Mucosa of descending colon (tissue), 3 donors: ENCODE measurements around the gene TIGD1. TPM values are rescaled to one million over a fixed set of nuclear protein-coding genes. Genes with fewer than 3 reads are reported as not detected.

Experiments used
- ATAC-seq: fragments of 200-7000 bp; cut with Tn5 transposase; one replicate; pipeline ENCODE4 v1.9.1; 2020; ENCODE audit warnings: mild to moderate bottlenecking, moderate library complexity
- DNase-seq, 3 donors: peaks; one replicate each; pipeline ENCODE4 v3.0.0-alpha.2; 2020
- H3K36me3 ChIP-seq: fragments of 200-600 bp; one replicate; pipeline ENCODE4 v1.8.0; 2021; ENCODE audit warnings: low read depth, mild to moderate bottlenecking
- H3K4me1 ChIP-seq: fragments of 200-600 bp; one replicate; pipeline ENCODE4 v1.8.0; 2021; ENCODE audit warnings: low read depth, mild to moderate bottlenecking
- H3K4me3 ChIP-seq: fragments of 200-600 bp; one replicate; pipeline ENCODE4 v1.8.0; 2021; ENCODE audit warnings: mild to moderate bottlenecking
- H3K9me3 ChIP-seq: fragments of 200-600 bp; one replicate; pipeline ENCODE4 v1.8.0; 2021; ENCODE audit warnings: mild to moderate bottlenecking
- CTCF ChIP-seq: fragments of 200-600 bp; IDR thresholded peaks from one replicate; pipeline ENCODE4 v1.8.0; 2022; ENCODE audit warnings: antibody characterized with exemption, mild to moderate bottlenecking
- intact Hi-C, 2 donors: fragments of 100-400 bp; cut with DNase I in 1 of 2; cut with micrococcal nuclease in 1 of 2; formaldehyde crosslinking; loops; one replicate each; pipeline versions ENCODE4 v1.11.0 to v1.11.1; 2022; cut with DNase I, micrococcal nuclease
- total RNA-seq, 3 donors: library from RNA; stranded (reverse); fragmentation: NEBNext Ultra II Directional in 2 of 3; extraction: Animal tissue kit (Norgen Biotek cat#: 25700) in 2 of 3; gene quantifications; one replicate each; pipeline versions ENCODE4 v1.2.1 to v1.2.4, GENCODE V29; 2021 to 2023
- donor health status: DM: no; HTN: no; CAD: no; lungs with moderate emphysema.
- donor health status: DM: no; HTN: no; CAD: no.
- donor health status: DM: no; HTN: yes; CAD: no.

TIGD1 gene
- total RNA-seq, 3 donors from 2014 or later, result 4.1 to 5.6 (median 5.4) TPM

- DNase-seq, result no peak
- Histone ChIP-seq H3K36me3 (no peaks in the 10 kb centered on the region), H3K9me3 (no peaks in the 10 kb centered on the region), H3K4me3 (no peak overlapping the region), H3K4me1 (peaks cover 9% of the 10 kb centered on the region)
- intact Hi-C loops, result no loop called here
- no peak for TF ChIP-seq CTCF
- no peak for ATAC-seq
Observed at GRCh38 chr2:232581725-232582124, 31.4 kb upstream of the TIGD1 start.

GRCh38 chr2:232580648-232580981 lies 30.3 kb upstream of the TIGD1 start:
- H3K36me3 ChIP-seq, result no peaks in the 10 kb centered on the region
- ATAC-seq, result no peak

GRCh38 chr2:232578626-232579025 lies 28.3 kb upstream of the TIGD1 start:
- no peak overlapping the region for H3K4me3 ChIP-seq
- DNase-seq (no peak), ATAC-seq (no peak)
- intact Hi-C loops, result no loop called here
- H3K36me3 ChIP-seq, result no peaks in the 10 kb centered on the region
- TF ChIP-seq CTCF, result no peak
- no peaks in the 10 kb centered on the region for H3K9me3 ChIP-seq
- peaks cover 9% of the 10 kb centered on the region for H3K4me1 ChIP-seq

More at GRCh38 chr2:232580648-232580981, 30.3 kb upstream of the TIGD1 start:
- peaks cover 9% of the 10 kb centered on the region for H3K4me1 ChIP-seq
- no peak for DNase-seq
- H3K4me3 ChIP-seq, result no peak overlapping the region
- intact Hi-C loops, result no loop called here
- no peak for TF ChIP-seq CTCF
- H3K9me3 ChIP-seq, result no peaks in the 10 kb centered on the region

- Histone ChIP-seq H3K36me3 (no peaks in the 10 kb centered on the region), H3K9me3 (no peaks in the 10 kb centered on the region), H3K4me3 (no peak overlapping the region), H3K4me1 (peaks cover 12% of the 10 kb centered on the region)
- intact Hi-C loops, result no loop called here
- DNase-seq (no peak), ATAC-seq (no peak)
- no peak for TF ChIP-seq CTCF
Observed at GRCh38 chr2:232577841-232578240, 27.5 kb upstream of the TIGD1 start.

GRCh38 chr2:232576995-232577394 lies 26.6 kb upstream of the TIGD1 start:
- no peaks in the 10 kb centered on the region for H3K9me3 ChIP-seq
- TF ChIP-seq CTCF, result no peak
- DNase-seq (no peak), ATAC-seq (no peak)
- H3K36me3 ChIP-seq, result no peaks in the 10 kb centered on the region
- intact Hi-C loops, result no loop called here
- peaks cover 14% of the 10 kb centered on the region for H3K4me1 ChIP-seq
- H3K4me3 ChIP-seq, result no peak overlapping the region

GRCh38 chr2:232575404-232575746 lies 25.0 kb upstream of the TIGD1 start:
- no peak for DNase-seq
- intact Hi-C loops, result no loop called here
- no peak for TF ChIP-seq CTCF
- H3K36me3 ChIP-seq, result no peaks in the 10 kb centered on the region
- no peak overlapping the region for H3K4me3 ChIP-seq
- no peak for ATAC-seq
- no peaks in the 10 kb centered on the region for H3K9me3 ChIP-seq
- peaks cover 10% of the 10 kb centered on the region for H3K4me1 ChIP-seq
